Erythroblast (primary cell): ENCODE measurements around the gene ADGRD1.

ENCODE experiments used
- DNase-seq, 2 experiments: peaks; one replicate each; lab custom pipeline; 2025; lab: John Stamatoyannopoulos, UW
- GATA1 ChIP-seq: IDR thresholded peaks from 2 replicates; pipeline ENCODE4 v1.6.1; 2011; ENCODE audit warnings: low read depth, mild to moderate bottlenecking, control low read depth, low read length, moderate library complexity
- POLR2A ChIP-seq: IDR thresholded peaks from 2 replicates; pipeline ENCODE4 v1.6.1; 2011; ENCODE audit warnings: mild to moderate bottlenecking, low read length

ADGRD1 gene

GRCh38 chr12:131072451-131073230, 118.9 kb downstream of the ADGRD1 start:
- TF ChIP-seq POLR2A (no peak), GATA1 (no peak)
- no peak for DNase-seq

- no peak for DNase-seq
- no peak for TF ChIP-seq POLR2A
- no peak for TF ChIP-seq GATA1
These were observed 120.7 kb downstream of the ADGRD1 start for GRCh38 chr12:131074221-131075083.

GRCh38 chr12:131075194-131075593, 121.5 kb downstream of the ADGRD1 start:
- no peak for DNase-seq
- no peak for TF ChIP-seq GATA1
- TF ChIP-seq POLR2A: no peak

- DNase-seq: no peak
- TF ChIP-seq GATA1: no peak
- TF ChIP-seq POLR2A: no peak
These were observed 121.9 kb downstream of the ADGRD1 start for GRCh38 chr12:131075611-131076010.

GRCh38 chr12:131076296-131076695, 122.6 kb downstream of the ADGRD1 start:
- TF ChIP-seq GATA1 (no peak), POLR2A (no peak)
- DNase-seq: no peak

GRCh38 chr12:131076791-131077747, 123.4 kb downstream of the ADGRD1 start:
- no peak for DNase-seq
- TF ChIP-seq GATA1: no peak
- TF ChIP-seq POLR2A: no peak

GRCh38 chr12:131077931-131078391, 124.3 kb downstream of the ADGRD1 start:
- TF ChIP-seq POLR2A (no peak), GATA1 (no peak)
- no peak for DNase-seq

- TF ChIP-seq POLR2A (no peak), GATA1 (no peak)
- DNase-seq: no peak
These were observed 128.8 kb downstream of the ADGRD1 start for GRCh38 chr12:131082290-131083194.

GRCh38 chr12:131084341-131085011, 130.8 kb downstream of the ADGRD1 start:
- DNase-seq: no peak
- TF ChIP-seq POLR2A: no peak
- TF ChIP-seq GATA1: no peak

GRCh38 chr12:131085125-131085815, 131.6 kb downstream of the ADGRD1 start:
- DNase-seq: no peak
- TF ChIP-seq GATA1: no peak
- TF ChIP-seq POLR2A: no peak
